Fibroblast of skin of right biceps (primary cell): Measurements from ENCODE around the gene DES.
"Not testable (repeated sequence)": the region's sequence is repeated elsewhere in the genome, so short reads cannot be mapped to it uniquely, and the experiment has no call there.

Experiments used
- DNase-seq: peaks from one replicate; pipeline ENCODE4 v3.0.0-alpha.2; 2013

DES gene

DNA sequence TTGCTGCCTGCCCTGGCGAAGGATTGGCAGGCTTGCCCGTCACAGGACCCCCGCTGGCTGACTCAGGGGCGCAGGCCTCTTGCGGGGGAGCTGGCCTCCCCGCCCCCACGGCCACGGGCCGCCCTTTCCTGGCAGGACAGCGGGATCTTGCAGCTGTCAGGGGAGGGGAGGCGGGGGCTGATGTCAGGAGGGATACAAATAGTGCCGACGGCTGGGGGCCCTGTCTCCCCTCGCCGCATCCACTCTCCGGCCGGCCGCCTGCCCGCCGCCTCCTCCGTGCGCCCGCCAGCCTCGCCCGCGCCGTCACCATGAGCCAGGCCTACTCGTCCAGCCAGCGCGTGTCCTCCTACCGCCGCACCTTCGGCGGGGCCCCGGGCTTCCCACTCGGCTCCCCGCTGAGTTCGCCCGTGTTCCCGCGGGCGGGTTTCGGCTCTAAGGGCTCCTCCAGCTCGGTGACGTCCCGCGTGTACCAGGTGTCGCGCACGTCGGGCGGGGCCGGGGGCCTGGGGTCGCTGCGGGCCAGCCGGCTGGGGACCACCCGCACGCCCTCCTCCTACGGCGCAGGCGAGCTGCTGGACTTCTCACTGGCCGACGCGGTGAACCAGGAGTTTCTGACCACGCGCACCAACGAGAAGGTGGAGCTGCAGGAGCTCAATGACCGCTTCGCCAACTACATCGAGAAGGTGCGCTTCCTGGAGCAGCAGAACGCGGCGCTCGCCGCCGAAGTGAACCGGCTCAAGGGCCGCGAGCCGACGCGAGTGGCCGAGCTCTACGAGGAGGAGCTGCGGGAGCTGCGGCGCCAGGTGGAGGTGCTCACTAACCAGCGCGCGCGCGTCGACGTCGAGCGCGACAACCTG is at the start of gene DES:
Gene DES (plus strand): TSS at position 223 of the 857 bp plus-strand sequence. CDS start 86 bp downstream, at position 309.
- no peak for DNase-seq

DNA sequence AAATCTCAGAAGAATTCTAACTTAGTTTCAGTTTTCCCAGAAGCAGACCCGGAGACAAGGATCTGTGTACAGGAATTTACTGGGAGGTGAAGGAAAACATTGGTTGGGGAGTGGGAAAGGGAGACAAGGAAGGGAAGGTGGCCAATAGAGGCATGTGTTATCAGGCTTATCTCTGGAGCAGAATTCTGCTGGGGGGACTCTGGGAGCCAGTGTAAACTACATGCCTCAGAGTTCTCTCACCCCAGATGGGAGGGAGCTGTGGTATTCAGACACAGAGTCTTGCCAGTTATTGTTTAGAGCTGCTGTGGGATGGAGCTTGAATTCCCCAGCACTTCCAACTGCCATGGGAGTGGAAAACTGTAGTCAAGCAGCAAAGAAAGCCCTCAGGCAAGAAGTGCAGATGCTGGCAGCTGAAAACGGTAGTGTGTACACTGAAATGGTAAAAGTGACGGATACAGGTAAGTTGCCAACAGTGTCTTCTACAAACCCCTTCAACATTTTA is 49.4 kb upstream of the DES start:
- peak; percentile 79 for DNase-seq

DNA sequence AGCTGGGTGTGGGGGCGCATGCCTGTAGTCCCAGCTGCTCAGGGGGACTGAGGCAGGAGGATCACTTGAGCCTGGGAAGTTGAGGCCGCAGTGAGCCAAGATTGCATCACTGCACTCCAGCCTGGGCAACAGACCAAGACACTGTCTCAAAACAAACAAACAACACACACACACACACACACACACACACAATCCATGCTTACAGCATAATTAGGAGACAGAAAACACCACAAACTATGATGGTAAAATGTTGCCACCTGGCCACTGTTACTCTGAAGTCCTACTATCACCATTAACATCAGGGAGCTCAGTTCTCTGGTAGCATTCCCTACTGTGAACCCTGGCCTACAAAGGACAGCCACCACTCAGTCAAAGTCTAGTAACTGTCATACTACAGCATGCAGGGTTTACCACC is 48.7 kb upstream of the DES start:
- DNase-seq = peak; percentile 31

DNA sequence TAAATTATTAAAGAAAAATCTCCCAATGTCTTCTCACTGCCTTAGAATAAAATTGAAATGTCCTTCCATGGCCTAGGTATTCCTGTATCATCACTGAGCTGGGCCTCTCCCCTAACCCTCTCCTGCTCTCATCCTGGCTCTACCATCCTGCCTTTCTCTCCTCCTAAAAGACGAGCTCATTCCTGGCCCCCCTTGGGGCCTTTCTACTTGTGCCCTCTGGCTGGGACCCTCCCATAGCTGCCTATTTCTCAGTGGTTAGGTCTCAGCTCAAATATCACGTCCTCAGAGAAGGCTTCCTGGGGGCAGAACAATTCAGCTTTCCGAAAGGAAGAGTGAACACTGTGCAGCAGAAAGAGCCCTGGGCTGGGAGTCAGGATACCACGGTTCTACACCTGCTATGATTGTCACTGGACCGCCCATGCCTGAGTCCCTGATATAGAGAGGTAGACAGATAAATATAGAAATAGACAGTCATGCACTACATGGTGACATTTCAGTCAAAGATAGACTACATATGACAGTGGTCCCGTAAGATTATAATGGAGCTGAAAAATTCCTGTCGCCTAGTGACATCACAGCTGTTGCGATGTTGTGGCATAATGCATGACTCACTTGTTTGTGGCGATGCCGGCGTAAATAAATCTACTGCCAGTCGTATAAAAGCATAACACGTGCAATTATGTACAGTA is 39.9 kb upstream of the DES start:
- no peak for DNase-seq

DNA sequence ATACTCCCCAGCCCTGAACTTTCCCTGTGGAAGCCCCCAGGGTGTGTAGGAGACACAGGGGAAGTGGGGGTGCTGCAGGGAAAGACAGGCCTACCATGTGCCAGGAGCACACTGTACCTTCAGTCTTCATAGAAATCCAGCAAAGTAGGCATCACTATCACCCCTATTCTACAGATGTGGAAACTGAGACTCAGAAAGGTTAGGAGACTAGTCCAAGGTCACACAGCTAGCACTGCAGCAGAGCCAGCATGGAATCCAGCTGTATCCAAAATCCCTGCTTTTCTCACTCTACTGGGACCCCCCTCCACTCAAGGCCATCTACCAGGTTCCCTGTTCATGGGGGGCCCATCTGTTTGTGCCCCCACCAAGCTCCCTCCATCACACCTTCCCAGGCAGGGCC is 37.3 kb upstream of the DES start:
- DNase-seq = no peak

DNA sequence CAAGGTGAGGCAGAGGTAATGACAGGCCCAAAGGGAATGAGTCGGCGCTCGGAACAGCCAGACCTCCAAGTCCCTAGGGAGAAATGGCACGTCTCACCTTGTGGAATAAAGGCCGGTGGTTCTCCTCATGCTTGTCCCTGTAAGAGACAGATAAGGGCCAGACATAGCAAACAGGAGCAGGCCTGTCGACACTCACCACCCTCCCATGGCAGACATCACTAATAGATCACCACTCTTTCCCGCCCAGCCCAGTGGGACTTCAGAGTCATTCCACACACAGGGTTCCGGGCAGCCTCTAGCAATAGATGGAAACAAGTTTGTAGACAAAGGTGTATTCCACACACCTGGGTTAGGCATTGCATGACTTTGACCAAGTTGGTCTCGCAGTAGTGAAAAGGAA is 36.7 kb upstream of the DES start:
- DNase-seq = no peak

DNA sequence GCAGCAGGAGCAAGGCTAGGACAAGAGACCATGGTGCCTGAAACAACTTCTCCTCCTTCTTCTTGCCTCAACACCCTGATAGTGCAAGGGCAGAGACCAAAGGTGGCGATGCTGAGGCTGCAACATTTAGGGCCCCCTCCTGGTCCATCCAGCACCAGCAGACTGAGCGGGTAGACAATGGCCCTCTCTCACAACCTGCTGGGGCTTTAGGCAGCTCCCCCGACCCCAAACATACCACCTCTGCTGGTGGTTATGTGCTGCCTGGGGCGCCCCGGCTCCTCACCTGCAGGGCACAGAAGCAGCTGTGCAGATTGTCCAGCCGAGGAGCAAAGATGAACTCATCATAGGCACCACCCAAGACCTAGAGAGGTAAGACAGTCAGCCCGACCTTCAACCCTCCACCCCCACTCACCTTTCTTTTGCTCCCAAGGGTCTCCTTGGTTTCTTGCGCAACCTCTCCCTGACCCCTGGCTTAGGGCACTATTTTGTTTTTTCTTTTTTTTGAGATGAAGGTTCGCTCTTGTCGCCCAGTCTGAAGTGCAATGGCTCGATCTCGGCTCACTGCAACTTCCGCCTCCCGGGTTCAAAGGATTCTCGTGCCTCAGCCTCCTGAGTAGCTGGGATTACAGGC is 34.0 kb upstream of the DES start:
- no peak for DNase-seq

DNA sequence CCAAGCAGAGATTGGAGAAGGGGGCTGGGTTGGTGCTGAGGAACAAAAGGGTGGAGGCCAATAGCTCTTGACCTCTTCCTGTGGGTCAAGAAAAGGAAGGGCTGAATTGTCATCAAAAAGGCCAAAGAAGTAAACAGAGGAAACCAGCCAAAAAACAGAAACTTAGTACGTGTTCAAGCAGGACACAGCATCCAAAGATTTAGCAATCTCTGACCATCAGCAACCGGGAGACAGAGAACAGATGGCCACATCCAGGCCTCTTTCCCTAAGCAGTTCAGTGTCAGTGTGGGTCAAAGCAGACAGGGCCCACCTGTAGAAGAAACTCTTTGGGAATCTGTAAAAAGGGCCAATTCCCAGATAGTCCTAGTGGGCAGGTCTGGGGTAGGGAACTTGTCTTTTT is 33.3 kb upstream of the DES start:
- no peak for DNase-seq

DNA sequence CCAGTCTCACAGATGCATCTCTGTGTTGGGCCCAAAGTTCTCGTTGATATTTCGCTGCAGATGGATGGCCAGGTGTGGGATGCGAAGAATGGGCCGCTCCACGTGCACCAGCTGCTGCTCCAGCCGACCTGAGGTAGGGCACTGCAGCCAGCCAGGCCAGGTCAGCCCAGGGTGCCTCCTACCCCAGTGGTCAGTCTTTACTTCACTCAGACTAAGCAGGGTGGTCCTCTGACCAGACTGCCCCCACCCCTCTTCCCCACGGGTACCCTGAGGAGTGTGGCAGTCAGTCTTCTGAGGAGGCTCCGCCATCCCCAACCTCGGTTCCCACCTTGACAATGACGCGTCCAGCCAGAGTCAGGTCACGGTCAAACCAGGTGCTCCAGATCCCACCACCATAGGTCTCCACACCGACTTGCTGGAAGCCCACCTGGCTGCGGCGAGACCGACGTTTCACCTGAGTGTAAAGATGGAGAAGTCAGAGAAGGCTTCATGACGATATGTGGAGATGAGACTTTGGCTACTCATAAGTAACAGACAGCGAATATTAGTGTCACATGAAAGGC is 32.1 kb upstream of the DES start:
- no peak for DNase-seq

DNA sequence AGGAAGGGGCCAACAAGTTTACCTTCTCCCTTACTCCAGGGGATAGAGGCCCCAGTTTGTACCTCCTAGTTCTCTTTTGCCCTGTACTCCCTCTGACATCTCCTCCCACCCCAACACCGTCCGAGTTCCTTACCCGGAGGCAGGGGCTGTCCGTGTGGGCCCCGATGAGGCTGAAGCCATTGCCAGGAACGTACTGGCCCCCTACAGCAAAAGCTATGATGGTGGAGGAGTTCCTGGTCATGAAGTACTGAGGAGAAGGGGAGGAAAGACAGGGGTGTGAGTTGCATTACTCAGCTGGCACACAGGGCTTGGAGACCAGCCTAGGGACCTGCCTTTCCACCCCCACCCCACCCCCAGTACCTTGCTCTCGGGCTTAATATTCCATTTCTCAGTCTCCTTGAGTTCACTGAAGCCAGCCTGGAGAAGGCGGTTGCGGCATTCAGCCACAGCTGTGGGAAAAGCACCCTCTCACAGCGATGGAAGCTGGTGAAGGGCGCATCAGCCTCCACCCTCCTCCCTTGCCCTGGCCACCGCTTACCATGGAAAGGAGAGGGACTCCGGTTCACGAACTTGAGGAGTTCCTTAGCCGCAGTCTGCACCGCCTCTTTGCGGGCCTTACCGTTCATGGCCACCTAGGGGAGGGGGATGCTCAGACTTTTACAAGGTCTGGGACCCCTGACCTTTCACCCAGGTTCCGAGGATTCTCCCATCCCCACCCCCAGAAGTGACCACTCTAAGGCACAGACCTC is 31.5 kb upstream of the DES start:
- no peak for DNase-seq

DNA sequence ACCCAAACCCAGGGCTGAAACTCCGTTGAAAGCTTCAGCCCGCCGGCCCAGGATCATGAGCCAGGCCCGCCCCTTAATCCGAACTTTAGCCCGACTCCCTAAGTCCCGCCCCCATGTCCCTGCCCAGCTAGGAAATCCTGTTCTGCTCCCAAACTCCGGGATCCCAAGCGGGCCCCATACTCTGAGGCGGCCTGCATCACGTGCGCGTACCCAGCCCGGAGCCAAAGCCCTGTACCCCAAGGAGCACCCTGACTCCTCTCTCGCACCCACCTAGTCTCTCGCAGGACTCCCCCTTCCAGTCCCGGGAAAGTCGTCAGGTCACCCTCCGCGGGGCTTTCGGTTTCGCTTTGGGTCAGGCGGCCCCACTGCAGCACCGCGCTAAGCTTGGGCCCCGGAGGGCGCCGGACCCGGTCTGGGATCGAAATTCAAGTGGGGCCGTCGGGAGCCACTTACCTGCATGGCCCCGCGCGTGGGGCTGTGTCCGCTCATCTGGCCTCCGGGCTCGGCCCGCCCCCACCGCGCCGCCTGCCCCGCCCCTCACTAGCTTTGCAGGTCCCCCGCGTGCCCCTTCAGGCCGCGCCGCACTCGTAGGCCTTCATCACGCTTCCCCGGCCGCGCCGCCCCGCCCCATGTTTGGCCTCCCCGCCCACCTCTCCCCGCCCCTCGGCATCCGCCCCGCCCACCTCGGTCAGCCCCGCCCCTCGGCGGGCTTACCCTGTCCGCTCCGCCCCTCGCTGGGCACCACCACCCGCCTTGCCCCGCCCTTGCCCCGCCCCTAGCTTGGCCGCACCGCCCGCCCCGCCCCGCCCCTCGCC is 30.7 kb upstream of the DES start, which contains the start of gene DNPEP:
Gene DNPEP (minus strand): TSS at position 607 of the 815 bp plus-strand sequence. CDS start 118 bp downstream, at position 489.
- DNase-seq = peak; percentile 91

DNA sequence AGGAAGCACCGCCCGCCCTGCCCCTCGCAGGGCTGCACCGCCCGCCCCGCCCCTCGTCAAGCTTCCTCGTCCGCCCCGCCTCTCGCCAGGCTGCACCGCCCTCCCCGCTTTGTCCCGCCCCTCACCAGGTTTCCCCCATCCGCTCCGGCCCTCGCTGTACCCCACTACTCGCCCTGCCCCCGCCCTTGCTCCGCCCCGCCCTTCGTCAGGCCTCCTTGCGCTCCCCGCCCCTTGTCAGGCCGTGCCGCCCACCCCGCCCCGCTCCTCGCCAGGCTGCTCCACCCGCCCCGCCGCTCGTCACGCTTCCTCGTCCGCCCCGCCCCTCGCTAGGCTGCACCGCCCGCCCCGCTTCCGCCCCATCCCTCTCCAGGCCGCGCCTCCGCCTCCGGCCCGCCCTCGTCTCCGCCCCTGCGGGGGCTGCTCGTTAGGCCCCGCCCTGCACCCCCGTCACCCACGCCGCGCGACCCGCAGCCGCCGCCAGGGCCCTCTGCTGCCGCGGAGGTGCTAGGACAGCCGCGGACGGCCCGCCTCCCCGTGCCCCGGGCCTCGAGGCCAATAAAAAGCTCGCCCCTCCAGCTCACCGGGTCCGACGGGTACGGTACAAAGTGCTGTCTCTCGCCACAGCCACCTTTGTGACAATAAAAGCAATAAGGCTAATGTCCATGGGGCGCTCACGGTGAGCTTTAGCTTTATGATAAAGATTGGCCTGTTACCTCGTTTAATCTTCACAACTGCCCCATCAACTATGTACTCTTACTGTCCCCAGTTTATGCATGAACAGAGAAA is 29.9 kb upstream of the DES start:
- DNase-seq = peak; percentile 96

DNA sequence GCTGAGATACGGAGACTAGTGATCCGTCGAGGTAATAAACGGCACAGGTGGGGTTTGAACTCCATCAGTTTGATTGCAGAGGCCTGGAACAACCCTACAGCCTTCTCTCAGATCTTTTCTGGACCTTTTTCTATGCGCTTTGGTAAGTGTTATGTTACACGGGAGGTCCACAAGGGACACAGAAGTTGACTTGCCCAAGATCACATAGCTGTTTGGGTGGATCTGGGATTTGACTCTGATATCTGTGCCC is 29.3 kb upstream of the DES start:
- no peak for DNase-seq

DNA sequence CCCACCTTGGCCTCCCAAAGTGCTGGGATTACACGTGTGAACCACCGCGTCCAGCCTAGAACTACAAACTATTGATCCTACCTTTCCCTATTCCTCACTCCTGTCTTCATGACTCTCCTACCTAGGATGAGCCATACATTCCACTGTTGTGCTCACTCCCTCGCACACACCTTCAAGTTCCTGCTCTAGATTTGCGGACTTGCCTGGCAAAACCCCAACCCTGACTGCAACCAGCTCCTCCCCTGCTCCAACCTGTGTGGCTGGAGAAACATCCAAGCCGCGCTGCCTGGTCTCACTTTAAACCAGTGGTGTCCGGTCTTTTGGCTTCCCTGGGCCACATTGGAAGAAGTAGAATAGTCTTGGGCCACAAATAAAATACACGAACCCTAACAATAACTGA is 25.4 kb upstream of the DES start:
- DNase-seq = no peak

DNA sequence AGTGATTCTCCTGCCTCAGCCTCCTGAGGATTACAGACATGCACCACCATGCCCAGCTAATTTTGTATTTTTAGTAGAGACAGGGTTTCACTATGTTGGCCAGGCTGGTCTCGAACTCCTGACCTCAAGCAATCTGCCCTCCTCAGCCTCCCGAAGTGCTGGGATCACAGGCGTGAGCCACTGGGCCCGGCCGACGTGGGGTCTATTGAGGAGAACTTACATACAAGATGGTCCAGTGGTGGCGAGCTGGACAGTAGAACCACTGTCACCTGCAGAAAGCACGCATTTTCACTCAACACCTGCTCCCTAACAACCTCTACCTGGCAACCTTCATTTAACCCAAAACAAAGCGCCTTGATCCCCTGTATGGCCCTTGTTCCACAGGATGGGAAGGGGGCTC is 23.1 kb upstream of the DES start:
- DNase-seq = not testable (repeated sequence)

DNA sequence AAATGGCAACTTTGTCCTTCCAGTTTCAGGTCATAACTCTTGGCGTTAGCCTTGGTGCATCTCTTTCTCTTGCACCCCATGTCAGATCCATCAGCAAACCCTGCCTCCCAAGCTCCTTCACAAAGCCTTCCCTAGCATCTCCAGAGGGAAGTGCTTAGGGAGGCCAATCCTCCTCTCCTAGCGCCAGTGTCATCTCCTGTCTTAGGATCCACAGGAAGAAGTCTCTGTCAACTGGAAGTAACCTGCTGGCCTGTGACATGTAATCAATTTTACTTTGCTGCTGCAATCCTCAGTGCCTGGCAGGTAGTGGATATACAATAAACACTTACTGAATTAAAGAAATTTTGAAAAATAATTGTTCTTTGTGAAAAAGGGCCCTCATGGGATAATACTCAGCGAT is 22.6 kb upstream of the DES start:
- DNase-seq = no peak

DNA sequence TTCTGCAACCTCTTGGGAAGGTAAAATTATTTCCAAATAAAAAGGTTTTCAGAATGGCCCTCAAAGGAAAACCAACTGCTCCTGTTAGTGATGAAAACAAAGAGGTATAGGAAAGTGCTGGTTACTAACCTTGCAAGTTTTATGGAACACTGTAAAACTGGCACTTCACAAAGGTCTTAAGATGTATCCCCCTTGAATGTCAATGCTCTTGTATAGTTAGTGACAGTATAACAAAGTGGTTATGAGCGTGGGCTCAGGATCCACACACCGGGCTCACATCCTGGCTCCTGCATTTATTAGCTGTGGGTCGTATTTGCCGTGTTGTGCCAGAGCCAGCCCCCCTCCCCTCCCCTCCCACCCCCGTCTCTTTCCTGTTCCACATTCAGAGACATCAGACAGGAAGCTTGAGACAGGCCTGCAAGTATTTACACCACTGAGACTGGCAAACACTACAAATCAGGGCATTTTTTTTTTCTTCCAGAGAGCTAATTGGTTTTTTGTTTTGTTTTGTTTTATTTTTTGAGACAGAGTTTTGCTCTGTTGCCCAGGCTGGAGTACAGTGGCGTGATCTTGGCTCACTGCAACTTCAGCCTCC is 21.2 kb upstream of the DES start:
- no peak for DNase-seq

DNA sequence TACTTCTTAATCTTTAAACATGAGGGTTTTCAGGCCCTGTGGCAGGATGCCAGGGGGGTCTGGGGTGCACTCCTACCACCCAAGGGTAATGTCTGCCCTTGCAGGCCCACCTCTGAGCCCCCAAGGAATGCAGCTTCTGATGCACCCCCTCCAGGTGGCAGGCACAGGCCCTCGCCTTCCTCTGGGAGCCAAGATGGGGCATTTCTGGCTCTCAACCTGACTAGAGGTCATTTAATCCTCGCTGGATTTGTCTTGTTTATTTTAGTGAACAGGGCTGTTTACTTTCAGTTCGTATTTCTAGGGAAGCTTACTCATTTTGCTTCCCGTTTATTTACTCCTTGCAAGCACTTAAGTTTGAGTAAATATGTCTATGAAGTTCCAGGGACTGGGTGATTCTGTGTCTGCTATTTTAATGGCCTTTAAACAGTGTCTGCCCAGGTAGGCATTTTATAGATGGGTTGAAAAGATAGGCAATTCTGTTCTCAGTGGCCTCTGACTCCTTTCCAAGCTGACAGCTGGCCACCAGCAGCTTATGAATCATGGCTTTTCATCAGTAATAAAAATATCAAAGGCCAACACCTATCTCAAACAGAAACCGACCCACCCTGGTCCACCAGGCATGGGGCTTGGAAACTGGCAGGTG is 19.3 kb upstream of the DES start:
- DNase-seq = no peak

DNA sequence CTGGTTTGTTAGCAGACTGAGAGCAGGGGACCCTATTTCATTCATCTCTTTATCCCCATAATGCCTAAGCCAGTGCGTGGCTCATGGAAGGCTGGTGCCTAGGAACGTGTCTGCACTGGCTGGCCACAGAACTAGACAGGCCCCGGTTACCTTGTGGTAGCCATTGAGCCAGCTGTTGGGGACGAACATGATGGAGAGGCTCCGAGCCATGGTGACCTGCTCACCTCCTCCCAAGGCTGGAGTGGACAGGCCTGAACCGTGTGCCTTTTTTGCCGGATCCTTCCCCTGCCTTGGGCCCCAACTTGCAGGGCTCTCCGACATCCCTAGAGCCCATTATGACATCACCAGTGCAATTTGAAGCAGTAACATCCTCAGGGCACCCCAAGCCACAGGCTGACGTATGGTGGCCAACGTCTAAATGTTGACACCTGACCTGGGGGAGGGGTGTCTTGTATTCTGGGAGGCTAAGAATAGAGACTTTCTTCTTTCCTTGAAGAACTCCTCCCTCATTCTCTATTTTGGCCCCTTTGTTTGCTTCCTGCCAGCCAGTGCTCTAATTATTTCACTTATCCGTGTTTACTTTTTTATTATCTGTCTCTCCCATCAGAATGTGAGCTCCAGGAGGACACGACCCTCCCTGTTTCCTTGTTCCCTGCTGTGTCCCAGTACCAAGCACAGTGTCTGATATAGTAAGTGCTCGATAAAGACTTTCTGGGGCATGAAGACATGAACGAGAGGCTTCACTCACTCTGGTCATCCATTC is 18.3 kb upstream of the DES start:
- DNase-seq = no peak
